PC-9 (cell line): ENCODE results near the gene SLC35F6. TPM values are rescaled to one million over a fixed set of nuclear protein-coding genes. Genes with fewer than 3 reads are reported as not detected.

Experiments
- Bru-seq: library from RNA; stranded (reverse); fragments of 400-500 nt; gene quantifications from one replicate; lab custom pipeline; 2021; lab: Mats Ljungman, UMichigan
- BruChase-seq, 2 experiments: library from RNA; stranded (reverse); fragments of 400-500 nt; gene quantifications; one replicate each; lab custom pipeline; 2021; lab: Mats Ljungman, UMichigan
- BruUV-seq: library from RNA; stranded (reverse); fragments of 400-500 nt; replicated peaks from 2 replicates; lab custom pipeline; 2021; lab: Mats Ljungman, UMichigan
- CTCF ChIA-PET: fragments of 300-600 bp; sonication (Branson Sonifier 250); formaldehyde crosslinking; loops from one replicate; lab custom pipeline; 2022; ENCODE audit warnings: antibody characterized with exemption; lab: Charles Lee
- POLR2A ChIA-PET: fragments of 300-600 bp; sonication (Branson Sonifier 250); formaldehyde crosslinking; loops from one replicate; lab custom pipeline; 2022; ENCODE audit warnings: antibody characterized with exemption; ENCODE audit not compliant: unreplicated experiment; lab: Charles Lee
- DNase-seq, 2 experiments: peaks; one replicate each; pipeline versions ENCODE4 v3.0.0 to v3.0.0-alpha.2; 2015 to 2022; ENCODE audit warnings: mixed read lengths in 1 of 2
- H2AFZ ChIP-seq: fragments of 200-600 bp; sonication (generic); 2 replicates; pipeline ENCODE4 v1.8.1; 2017; ENCODE audit warnings: antibody characterized with exemption
- H3F3A ChIP-seq: fragments of 200-600 bp; sonication (generic); 2 replicates; pipeline ENCODE4 v1.8.1; 2017; ENCODE audit warnings: antibody characterized with exemption, mild to moderate bottlenecking, low read depth; ENCODE audit not compliant: insufficient read depth
- H3K27ac ChIP-seq: fragments of 200-600 bp; sonication (generic); 2 replicates; pipeline ENCODE4 v1.6.1; 2016; ENCODE audit warnings: mixed run types
- H3K27me3 ChIP-seq: fragments of 200-600 bp; sonication (generic); 2 replicates; pipeline ENCODE4 v1.6.1; 2016; ENCODE audit warnings: low read depth, mixed run types; ENCODE audit not compliant: insufficient read depth
- H3K36me3 ChIP-seq: fragments of 200-600 bp; sonication (generic); 2 replicates; pipeline ENCODE4 v1.6.1; 2016; ENCODE audit warnings: low read depth, mixed run types
- H3K4me1 ChIP-seq: fragments of 200-600 bp; sonication (generic); replicated peaks from 2 replicates; pipeline ENCODE4 v1.6.1; 2016; ENCODE audit warnings: mixed run types; ENCODE audit not compliant: insufficient read depth
- H3K4me2 ChIP-seq: fragments of 200-600 bp; sonication (generic); 2 replicates; pipeline ENCODE4 v1.6.1; 2017; ENCODE audit warnings: mixed run types
- H3K4me3 ChIP-seq: fragments of 200-600 bp; sonication (generic); 2 replicates; pipeline ENCODE4 v1.6.1; 2016; ENCODE audit warnings: mixed run types
- H3K79me2 ChIP-seq: fragments of 200-600 bp; sonication (generic); 2 replicates; pipeline ENCODE4 v1.6.1; 2017; ENCODE audit warnings: low read depth, mixed run types
- H3K9me2 ChIP-seq: fragments of 200-600 bp; sonication (generic); 2 replicates; pipeline ENCODE4 v1.8.1; 2017; ENCODE audit warnings: mild to moderate bottlenecking; ENCODE audit not compliant: insufficient read depth
- H3K9me3 ChIP-seq: fragments of 200-600 bp; sonication (generic); 2 replicates; pipeline ENCODE4 v1.8.1; 2016; ENCODE audit warnings: low read depth; ENCODE audit not compliant: insufficient read depth
- H4K20me1 ChIP-seq: fragments of 200-600 bp; sonication (generic); 2 replicates; pipeline ENCODE4 v1.8.1; 2017; ENCODE audit not compliant: insufficient read depth
- EZH2 ChIP-seq: fragments of 200-600 bp; sonication (generic); IDR thresholded peaks from 2 replicates; pipeline ENCODE4 v1.8.0; 2017; ENCODE audit warnings: antibody characterized with exemption, low read depth
- intact Hi-C: fragments of 100-400 bp; cut with micrococcal nuclease; formaldehyde crosslinking; loops from one replicate; pipeline ENCODE4 v1.10.0; 2022; ENCODE audit not compliant: unreplicated experiment
- long read RNA-seq: library from polyadenylated mRNA; stranded (forward); transcript quantifications from one replicate; pipeline ENCODE4 v2.0.0, GENCODE V29; 2022
- total RNA-seq: library from RNA; stranded (reverse); gene quantifications from 2 replicates; pipeline ENCODE4 v1.2.3, GENCODE V29; 2021
- TF ChIP-seq, protein P1 (sequence below): fragments of 200-600 bp; sonication (generic); conservative IDR thresholded peaks from 2 replicates; pipeline ENCODE4 v1.6.1; 2017; ENCODE audit warnings: mixed run types, antibody characterized with exemption, mild to moderate bottlenecking, moderate library complexity

Gene SLC35F6, protein sequence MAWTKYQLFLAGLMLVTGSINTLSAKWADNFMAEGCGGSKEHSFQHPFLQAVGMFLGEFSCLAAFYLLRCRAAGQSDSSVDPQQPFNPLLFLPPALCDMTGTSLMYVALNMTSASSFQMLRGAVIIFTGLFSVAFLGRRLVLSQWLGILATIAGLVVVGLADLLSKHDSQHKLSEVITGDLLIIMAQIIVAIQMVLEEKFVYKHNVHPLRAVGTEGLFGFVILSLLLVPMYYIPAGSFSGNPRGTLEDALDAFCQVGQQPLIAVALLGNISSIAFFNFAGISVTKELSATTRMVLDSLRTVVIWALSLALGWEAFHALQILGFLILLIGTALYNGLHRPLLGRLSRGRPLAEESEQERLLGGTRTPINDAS
- total RNA-seq: 28.0 and 39.1 TPM in 2 replicates
- Bru-seq, nascent RNA: percentile 79 among the genes with signal in this experiment
- BruChase-seq, experiment 1, labeled RNA remaining after a 2-hour chase: percentile 79 among the genes with signal in this experiment
- percentile 92 among the genes with signal in this experiment for BruChase-seq, experiment 2, labeled RNA remaining after a 6-hour chase
- long read RNA-seq, transcript SLC35F6-201 (6 exons, 3,898 nt): major isoform, 8 of 11 reads
- long read RNA-seq, partial matches to known transcripts: 1 of 11 reads
- long read RNA-seq, other reads (novel, unspliced or antisense): 1 of 11 reads

DNA sequence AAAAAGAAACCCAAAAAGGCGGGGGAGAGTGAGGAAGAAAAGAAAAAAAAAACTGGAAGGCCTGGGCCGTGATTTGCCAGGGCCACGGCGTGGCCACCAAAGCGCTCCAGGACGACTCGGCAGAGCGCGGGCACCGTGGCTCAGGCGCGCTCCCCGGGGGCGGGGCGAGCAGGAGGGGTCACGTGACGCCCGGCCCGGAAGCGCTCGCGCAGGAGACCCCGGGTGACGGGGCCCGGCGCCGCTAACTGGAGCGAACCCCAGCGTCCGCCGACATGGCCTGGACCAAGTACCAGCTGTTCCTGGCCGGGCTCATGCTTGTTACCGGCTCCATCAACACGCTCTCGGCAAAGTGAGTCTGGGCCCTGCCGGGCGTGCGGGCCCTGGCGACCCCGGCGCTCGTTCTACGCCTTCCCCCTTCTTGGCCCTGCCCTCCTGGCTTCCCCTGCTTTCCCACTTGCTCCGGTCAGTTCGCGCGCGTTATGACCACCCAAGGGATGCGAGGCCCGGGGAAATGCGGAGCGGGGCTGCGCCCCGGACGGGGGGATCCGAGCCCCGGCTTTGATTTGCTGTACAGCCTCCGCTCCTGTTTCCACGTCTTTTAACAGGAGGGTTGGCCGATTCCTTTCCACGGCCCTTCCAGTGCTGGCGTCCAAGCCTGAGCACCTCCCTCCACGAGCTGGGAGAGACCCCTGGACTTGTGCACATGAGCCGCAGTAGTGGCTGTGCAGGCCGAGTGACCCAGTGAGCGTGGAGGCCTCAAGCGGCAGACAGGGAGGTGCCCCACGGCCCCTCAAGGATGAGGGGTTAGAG lies at the start of gene SLC35F6:
Gene SLC35F6, plus strand, starts transcription at position 207 of the 810 bp plus-strand sequence. Its CDS starts 66 bp downstream, at position 273.
- Histone ChIP-seq H3K36me3 (no peaks in the 10 kb centered on the region), H3K4me2 (peak within 1 kb of the TSS; percentile 89), H2AFZ (peak within 1 kb of the TSS; percentile 97), H4K20me1 (peaks cover 6% of the 10 kb centered on the region; the same call in 1 of the 2 replicates), H3K79me2 (peaks cover 51% of the 10 kb centered on the region), H3F3A (peaks cover 7% of the 10 kb centered on the region), H3K27me3 (no peaks in the 10 kb centered on the region), H3K9me2 (no peaks in the 10 kb centered on the region), H3K4me3 (peak within 1 kb of the TSS; percentile 96), H3K4me1 (peaks cover 43% of the 10 kb centered on the region), H3K27ac (peak within 1 kb of the TSS; percentile 40), H3K9me3 (no peaks in the 10 kb centered on the region)
- CTCF ChIA-PET: no interaction called here
- POLR2A ChIA-PET: interaction anchor here (1.0 kb wide), 1 partner anchor 22 kb away, joined by 3 read pairs; the partner anchor contains the start of gene CENPA
- no peak for TF ChIP-seq EZH2
- TF ChIP-seq, protein P1, sequence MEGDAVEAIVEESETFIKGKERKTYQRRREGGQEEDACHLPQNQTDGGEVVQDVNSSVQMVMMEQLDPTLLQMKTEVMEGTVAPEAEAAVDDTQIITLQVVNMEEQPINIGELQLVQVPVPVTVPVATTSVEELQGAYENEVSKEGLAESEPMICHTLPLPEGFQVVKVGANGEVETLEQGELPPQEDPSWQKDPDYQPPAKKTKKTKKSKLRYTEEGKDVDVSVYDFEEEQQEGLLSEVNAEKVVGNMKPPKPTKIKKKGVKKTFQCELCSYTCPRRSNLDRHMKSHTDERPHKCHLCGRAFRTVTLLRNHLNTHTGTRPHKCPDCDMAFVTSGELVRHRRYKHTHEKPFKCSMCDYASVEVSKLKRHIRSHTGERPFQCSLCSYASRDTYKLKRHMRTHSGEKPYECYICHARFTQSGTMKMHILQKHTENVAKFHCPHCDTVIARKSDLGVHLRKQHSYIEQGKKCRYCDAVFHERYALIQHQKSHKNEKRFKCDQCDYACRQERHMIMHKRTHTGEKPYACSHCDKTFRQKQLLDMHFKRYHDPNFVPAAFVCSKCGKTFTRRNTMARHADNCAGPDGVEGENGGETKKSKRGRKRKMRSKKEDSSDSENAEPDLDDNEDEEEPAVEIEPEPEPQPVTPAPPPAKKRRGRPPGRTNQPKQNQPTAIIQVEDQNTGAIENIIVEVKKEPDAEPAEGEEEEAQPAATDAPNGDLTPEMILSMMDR: no peak
- DNase-seq: peak; percentile 62 to 77
- intact Hi-C loops: no loop called here
- BruUV-seq: TSS peak; percentile 46

GRCh38 chr2:26715528-26716270 lies 48.4 kb upstream of the SLC35F6 start:
- intact Hi-C loops: no loop called here
- no peak for DNase-seq
- BruUV-seq: no TSS peak
- H3K27ac ChIP-seq: no peak overlapping the region
- no peak overlapping the region for H2AFZ ChIP-seq
- H3K4me2 ChIP-seq: no peak overlapping the region
- TF ChIP-seq EZH2: no peak
- TF ChIP-seq, protein P1: no peak
- peaks cover 10% of the 10 kb centered on the region for H3K4me1 ChIP-seq
- no peaks in the 10 kb centered on the region for H4K20me1 ChIP-seq
- H3K9me2 ChIP-seq: no peaks in the 10 kb centered on the region
- CTCF ChIA-PET: no interaction called here
- no peaks in the 10 kb centered on the region for H3K27me3 ChIP-seq
- no peaks in the 10 kb centered on the region for H3K79me2 ChIP-seq
- POLR2A ChIA-PET: no interaction called here
- no peaks in the 10 kb centered on the region for H3K9me3 ChIP-seq
- H3F3A ChIP-seq: no peaks in the 10 kb centered on the region
- no peak overlapping the region for H3K4me3 ChIP-seq
- H3K36me3 ChIP-seq: no peaks in the 10 kb centered on the region
